GM21367 (cell line): ENCODE measurements around the gene ARHGEF37.
"Not testable (repeated sequence)": the region's sequence is repeated elsewhere in the genome, so short reads cannot be mapped to it uniquely, and the experiment has no call there.

Experiments
- ATAC-seq: cut with Tn5 transposase; IDR thresholded peaks from one replicate; pipeline ENCODE4 v1.9.1; 2021; ENCODE audit not compliant: unreplicated experiment

ARHGEF37 gene

GRCh38 chr5:149563466-149563865 lies 17.8 kb upstream of the ARHGEF37 start:
- no peak for ATAC-seq

GRCh38 chr5:149564542-149565140 lies 16.7 kb upstream of the ARHGEF37 start:
- peak; percentile 91 for ATAC-seq

GRCh38 chr5:149567226-149567625 lies 14.1 kb upstream of the ARHGEF37 start:
- no peak for ATAC-seq

GRCh38 chr5:149572170-149572569 lies 9.1 kb upstream of the ARHGEF37 start:
- ATAC-seq = no peak

- ATAC-seq = no peak
Observed at GRCh38 chr5:149572576-149573231, 8.6 kb upstream of the ARHGEF37 start.

- no peak for ATAC-seq
Observed at GRCh38 chr5:149575131-149575530, 6.2 kb upstream of the ARHGEF37 start.

DNA sequence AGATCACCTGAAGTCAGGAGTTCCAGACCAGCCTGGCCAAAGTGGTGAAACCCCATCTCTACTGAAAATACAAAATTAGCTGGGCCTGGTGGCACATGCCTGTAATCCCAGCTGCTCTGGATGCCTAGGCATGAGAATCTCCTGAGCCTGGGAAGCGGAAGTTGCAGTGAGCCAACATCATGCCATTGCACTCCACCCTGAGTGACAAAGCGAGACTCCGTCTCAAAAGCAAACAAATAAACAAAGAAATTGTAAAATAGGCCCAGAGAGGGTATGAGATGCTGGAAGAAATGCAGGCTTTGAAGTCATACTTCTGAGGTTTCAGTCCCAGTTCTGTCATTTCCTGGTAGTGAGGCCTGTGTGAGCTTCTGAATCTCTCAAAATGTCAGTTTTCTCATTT lies 5.3 kb upstream of the ARHGEF37 start:
- no peak for ATAC-seq

- ATAC-seq = no peak
Observed at GRCh38 chr5:149578896-149579295, 2.4 kb upstream of the ARHGEF37 start.

- no peak for ATAC-seq
Observed at GRCh38 chr5:149580808-149581191, 498 bp upstream of the ARHGEF37 start.

- no peak for ATAC-seq
Observed at GRCh38 chr5:149581931-149582768, 852 bp downstream of the ARHGEF37 start.

DNA sequence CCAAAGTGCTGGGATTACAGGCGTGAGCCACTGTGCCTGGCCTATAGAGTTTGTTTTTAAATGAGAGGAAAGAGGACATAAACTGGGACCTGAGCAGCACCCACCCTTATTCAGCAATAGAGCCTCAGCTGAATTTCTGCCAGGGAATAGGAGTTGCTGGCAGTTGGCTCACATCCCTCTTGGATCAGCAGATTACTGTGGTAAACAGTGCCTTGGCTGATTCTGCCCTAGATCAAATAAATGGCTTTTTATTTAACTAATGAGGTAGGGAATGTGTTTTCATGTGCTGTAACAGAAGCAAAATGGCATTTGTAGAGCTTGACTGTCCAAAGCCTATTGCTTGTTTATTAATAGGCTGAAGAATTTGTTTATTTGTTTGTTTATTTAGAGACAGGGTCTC lies 2.1 kb downstream of the ARHGEF37 start:
- no peak for ATAC-seq

GRCh38 chr5:149584121-149584520 lies 2.8 kb downstream of the ARHGEF37 start:
- no peak for ATAC-seq

DNA sequence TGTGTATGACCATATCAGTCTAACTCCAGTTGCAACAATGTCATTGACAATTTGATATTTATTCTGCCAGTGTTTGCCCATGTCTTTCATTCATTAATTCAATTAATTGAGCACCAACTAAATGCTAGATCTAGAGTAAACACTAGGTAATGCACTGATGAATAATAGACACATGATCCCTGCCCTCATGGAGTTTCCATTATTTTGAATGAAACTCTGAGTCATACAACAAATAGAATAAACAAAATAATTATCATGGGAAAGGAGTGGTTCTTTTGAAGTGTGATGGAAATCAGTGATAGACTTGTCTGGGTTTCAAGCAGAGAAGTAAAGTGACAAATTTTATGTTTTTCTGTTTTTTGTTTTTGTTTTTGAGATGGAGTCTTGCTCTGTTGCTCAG lies 4.6 kb downstream of the ARHGEF37 start:
- ATAC-seq = no peak

- no peak for ATAC-seq
Observed at GRCh38 chr5:149586708-149587318, 5.5 kb downstream of the ARHGEF37 start.

- ATAC-seq = no peak
Observed at GRCh38 chr5:149588936-149589335, 7.6 kb downstream of the ARHGEF37 start.

DNA sequence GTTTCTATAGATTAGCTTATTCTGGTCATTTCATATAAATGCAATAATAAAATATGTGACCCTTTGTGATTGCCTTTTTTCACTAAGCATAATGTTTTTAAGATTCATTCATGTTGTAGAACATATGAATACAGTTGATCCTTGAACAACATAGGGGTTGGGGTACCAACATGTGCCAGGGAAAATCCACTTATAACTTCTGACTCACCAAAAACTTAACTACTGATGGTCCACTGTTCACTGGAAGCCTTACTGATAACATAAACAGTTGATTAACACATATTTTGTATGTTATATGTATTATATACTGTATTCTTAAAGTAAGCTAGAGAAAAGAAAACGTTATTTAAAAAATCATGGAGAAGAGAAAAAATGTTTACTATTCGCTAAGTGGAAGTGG lies 12.1 kb downstream of the ARHGEF37 start:
- no peak for ATAC-seq

GRCh38 chr5:149594206-149594895 lies 13.1 kb downstream of the ARHGEF37 start:
- no peak for ATAC-seq

DNA sequence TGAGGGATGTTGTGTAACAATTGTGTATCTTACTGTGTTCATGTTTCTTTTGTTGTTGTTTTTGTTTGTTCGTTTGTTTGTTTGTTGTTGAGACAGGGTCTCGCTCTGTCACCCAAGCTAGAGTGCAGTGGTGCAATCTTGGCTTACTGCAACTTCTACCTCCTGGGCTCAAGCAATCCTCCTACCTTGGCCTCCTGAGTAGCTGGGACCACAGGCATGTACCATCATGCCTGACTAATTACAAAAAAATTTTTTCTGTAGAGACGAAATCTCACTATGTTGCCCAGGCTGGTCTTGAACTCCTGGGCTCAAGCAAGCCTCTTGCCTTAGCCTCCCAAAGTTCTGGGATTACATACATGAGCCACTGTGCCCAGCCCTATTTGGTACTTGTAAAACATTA lies 13.8 kb downstream of the ARHGEF37 start:
- not testable (repeated sequence) for ATAC-seq

- ATAC-seq = no peak
Observed at GRCh38 chr5:149596712-149597111, 15.4 kb downstream of the ARHGEF37 start.

- ATAC-seq = no peak
Observed at GRCh38 chr5:149597618-149598017, 16.3 kb downstream of the ARHGEF37 start.

DNA sequence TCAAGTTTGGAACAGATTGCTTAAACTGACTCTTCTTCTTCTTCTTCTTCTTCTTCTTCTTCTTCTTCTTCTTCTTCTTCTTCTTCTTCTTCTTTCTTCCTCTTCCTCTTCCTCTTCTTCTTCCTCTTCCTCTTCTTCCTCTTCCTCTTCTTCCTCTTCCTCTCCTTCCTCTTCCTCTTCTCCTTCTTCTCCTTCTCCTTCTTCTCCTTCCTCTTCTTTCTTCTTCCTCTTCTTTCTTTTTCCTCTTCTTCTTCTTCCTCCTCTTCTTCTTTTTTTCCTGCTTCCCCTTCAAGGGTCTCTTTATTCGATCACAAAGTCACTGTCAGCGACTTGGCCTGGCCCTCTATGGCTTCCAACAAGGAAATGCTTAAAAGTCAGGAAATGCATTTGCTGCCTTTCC lies 16.9 kb downstream of the ARHGEF37 start:
- not testable (repeated sequence) for ATAC-seq
